NCI-H1048 (cell line): ENCODE measurements around the gene CREM.

Source experiments
- DNase-seq: peaks from one replicate; lab custom pipeline; 2025; lab: John Stamatoyannopoulos, UW

CREM gene

GRCh38 chr10:35219891-35220890, 93.5 kb downstream of the CREM start:
- DNase-seq, result no peak

GRCh38 chr10:35223016-35223415, 96.4 kb downstream of the CREM start:
- DNase-seq, result no peak

GRCh38 chr10:35224045-35224740, 97.5 kb downstream of the CREM start:
- no peak for DNase-seq

DNA sequence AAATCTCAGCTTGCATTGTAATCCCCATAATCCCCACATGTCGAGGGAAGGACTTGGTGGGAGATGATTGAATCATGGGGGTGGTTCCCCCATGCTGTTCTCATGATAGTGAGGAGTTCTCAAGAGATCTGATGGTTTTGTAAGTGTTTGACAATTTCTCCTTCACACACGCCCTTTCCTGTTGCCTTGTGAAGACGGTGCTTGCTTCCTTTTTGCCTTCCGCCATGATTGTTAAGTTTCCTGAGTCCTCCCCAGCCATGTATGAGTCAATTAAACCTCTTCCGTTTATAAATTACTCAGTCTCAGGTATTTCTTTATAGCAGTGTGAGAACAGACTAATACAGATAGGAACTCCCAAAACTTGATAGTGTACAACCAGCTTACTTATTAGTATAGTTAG, 98.6 kb downstream of the CREM start:
- DNase-seq, result no peak

DNA sequence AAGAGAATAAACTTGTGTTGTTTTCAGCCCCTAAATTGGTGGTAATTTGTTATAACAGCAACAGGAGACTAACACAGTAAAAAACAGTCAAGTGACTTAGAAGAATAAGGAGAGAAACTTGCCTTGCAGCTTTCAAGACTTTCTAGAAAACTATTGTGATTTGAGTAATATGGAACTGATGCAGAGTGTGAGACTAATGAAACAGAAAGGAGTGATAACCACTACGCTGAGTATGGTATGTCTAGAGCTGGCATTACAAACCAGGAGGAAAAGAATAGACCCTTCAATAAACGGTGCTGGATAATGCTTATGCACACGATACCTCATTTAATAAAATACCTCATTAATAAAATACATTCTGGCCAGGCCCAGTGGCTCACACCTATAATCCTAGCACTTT, 99.9 kb downstream of the CREM start:
- DNase-seq, result no peak

DNA sequence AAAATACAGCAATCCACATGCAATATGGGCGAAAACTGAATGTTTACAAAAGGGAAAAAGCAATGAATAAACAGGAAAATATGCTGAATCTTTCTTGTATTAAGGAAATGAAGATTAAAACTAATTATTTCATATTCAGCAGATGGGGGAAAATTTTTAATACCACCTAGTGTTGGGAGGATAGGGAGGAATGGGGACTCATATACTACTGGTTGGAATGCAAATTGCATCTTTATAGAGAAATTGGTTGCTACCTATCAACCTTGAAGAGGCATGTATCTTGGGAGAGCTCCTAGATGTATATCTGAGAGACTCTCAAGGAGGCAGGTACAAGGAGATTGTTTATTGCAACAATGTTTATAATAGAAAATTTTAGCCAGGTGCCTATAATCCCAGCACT, 101.4 kb downstream of the CREM start:
- no peak for DNase-seq

- no peak for DNase-seq
Observed at GRCh38 chr10:35231646-35232045, 105.0 kb downstream of the CREM start.

- no peak for DNase-seq
Observed at GRCh38 chr10:35232527-35232926, 105.9 kb downstream of the CREM start.

- DNase-seq, result no peak
Observed at GRCh38 chr10:35234073-35234472, 107.4 kb downstream of the CREM start.

DNA sequence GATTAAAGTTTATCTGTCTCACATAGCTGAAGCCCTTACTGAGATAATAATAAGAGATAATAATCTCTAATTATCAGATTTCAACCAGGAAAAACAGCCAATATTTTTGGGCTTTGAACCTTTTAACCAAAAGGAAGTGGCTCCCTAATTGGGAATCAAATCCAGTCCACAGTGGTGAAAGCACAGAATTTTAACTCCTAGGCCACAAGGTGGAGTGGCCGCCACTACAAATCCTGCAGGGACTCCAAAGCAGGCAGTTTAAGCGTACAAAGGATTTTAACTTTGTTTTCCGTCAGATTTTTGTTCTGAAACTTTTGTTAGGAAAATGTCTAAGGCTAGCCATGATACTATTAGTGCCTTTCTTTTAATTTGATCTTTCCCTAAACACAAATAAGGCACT, 110.1 kb downstream of the CREM start:
- DNase-seq, result no peak

- DNase-seq, result no peak
Observed at GRCh38 chr10:35237766-35238512, 111.3 kb downstream of the CREM start.

- DNase-seq, result no peak
Observed at GRCh38 chr10:35244549-35244948, 117.9 kb downstream of the CREM start.

- no peak for DNase-seq
Observed at GRCh38 chr10:35246770-35247343, 120.2 kb downstream of the CREM start.

- no peak for DNase-seq
Observed at GRCh38 chr10:35251373-35252100, 124.9 kb downstream of the CREM start.

- no peak for DNase-seq
Observed at GRCh38 chr10:35257057-35257983, 130.7 kb downstream of the CREM start.

- no peak for DNase-seq
Observed at GRCh38 chr10:35259769-35260397, 133.2 kb downstream of the CREM start.

- no peak for DNase-seq
Observed at GRCh38 chr10:35262436-35262835, 135.8 kb downstream of the CREM start.
